ENCODE data around the gene APBA1. TPM values are rescaled to one million over a fixed set of nuclear protein-coding genes. Genes with fewer than 3 reads are reported as not detected.

Gene APBA1
- total and polyA plus RNA-seq, 4 donors = 0.95 to 8.1 (median 2.8) TPM

DNA sequence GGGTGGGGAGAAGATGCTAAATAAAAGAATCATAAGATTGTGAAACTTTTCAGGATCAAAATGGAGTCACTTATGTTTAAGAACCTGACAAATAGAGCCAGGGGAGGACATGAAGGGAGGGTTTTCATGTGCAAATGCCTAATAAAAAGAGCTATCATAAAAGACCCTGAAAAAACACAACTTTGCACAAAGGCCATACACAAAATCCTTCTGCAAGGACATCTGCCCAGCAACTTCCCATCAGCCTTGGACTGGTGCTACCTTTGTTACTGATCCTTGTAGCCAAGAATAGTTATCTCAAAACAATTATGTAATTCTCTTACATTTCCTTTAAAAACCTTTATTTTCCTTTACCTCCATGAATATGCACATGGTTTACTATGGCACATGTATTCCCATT lies 63.0 kb downstream of the APBA1 start:
- Histone ChIP-seq H3K9ac (ENCODE audit: insufficient read depth in 1 of 2, low read length in 2 of 2) (no peak overlapping the region), H3K27ac (ENCODE audit: low read depth in 1 of 2, low read length in 1 of 2) (no peak overlapping the region), H3K4me1 (ENCODE audit: control insufficient read depth in 5 of 5, insufficient read depth in 5 of 5, low read length in 5 of 5) (peaks cover 0 to 2% (median 0%) of the 10 kb centered on the region in 5 donors), H3K9me3 (ENCODE audit: control insufficient read depth in 4 of 4, insufficient read depth in 3 of 4, low read length in 3 of 4) (no peaks in the 10 kb centered on the region), H3K27me3 (ENCODE audit: control insufficient read depth in 3 of 3, insufficient read depth in 3 of 3, low read length in 2 of 3) (no peaks in the 10 kb centered on the region), H3K4me3 (no peak overlapping the region), H3K36me3 (ENCODE audit: control insufficient read depth in 4 of 4, insufficient read depth in 4 of 4, low read length in 4 of 4) (no peaks in the 10 kb centered on the region)
- no peak for ATAC-seq (ENCODE audit: insufficient read depth, low FRiP score)
- DNase-seq = no peak
- TF ChIP-seq, protein P1, sequence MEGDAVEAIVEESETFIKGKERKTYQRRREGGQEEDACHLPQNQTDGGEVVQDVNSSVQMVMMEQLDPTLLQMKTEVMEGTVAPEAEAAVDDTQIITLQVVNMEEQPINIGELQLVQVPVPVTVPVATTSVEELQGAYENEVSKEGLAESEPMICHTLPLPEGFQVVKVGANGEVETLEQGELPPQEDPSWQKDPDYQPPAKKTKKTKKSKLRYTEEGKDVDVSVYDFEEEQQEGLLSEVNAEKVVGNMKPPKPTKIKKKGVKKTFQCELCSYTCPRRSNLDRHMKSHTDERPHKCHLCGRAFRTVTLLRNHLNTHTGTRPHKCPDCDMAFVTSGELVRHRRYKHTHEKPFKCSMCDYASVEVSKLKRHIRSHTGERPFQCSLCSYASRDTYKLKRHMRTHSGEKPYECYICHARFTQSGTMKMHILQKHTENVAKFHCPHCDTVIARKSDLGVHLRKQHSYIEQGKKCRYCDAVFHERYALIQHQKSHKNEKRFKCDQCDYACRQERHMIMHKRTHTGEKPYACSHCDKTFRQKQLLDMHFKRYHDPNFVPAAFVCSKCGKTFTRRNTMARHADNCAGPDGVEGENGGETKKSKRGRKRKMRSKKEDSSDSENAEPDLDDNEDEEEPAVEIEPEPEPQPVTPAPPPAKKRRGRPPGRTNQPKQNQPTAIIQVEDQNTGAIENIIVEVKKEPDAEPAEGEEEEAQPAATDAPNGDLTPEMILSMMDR (IDR thresholded peaks at IDR 0.05; ENCODE audit: control extremely low read depth, extremely low read depth) = no peak

DNA sequence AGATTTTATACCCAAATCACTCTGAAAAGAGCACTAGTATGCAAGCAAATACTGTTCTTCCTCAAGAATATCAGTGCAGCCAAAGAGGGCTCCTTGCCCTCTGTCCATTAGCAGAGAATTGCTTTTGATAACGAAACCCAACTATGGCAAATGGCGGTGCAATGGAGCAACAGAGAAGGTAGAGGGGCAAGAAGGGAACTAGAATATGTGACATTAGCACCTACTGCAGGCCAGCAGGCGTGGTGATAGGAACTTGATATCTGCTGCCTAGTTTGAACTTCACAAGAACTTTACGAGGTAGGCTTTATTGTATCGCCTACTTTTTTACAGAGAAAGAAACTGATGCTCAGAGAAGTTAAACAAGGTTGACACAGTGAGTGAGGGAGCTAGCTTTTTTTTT lies 66.1 kb downstream of the APBA1 start:
- DNase-seq (no peak), ATAC-seq (ENCODE audit: insufficient read depth, low FRiP score) (no peak)
- TF ChIP-seq, protein P1 (IDR thresholded peaks at IDR 0.05; ENCODE audit: control extremely low read depth, extremely low read depth) = no peak
- Histone ChIP-seq H3K9me3 (ENCODE audit: control insufficient read depth in 4 of 4, insufficient read depth in 3 of 4, low read length in 3 of 4) (no peaks in the 10 kb centered on the region), H3K4me1 (ENCODE audit: control insufficient read depth in 5 of 5, insufficient read depth in 5 of 5, low read length in 5 of 5) (peaks cover 0 to 13% (median 3%) of the 10 kb centered on the region in 5 donors), H3K27me3 (ENCODE audit: control insufficient read depth in 3 of 3, insufficient read depth in 3 of 3, low read length in 2 of 3) (no peaks in the 10 kb centered on the region), H3K27ac (ENCODE audit: low read depth in 1 of 2, low read length in 1 of 2) (no peak overlapping the region), H3K9ac (ENCODE audit: insufficient read depth in 1 of 2, low read length in 2 of 2) (no peak overlapping the region), H3K36me3 (ENCODE audit: control insufficient read depth in 4 of 4, insufficient read depth in 4 of 4, low read length in 4 of 4) (no peaks in the 10 kb centered on the region), H3K4me3 (no peak overlapping the region)
- 93 to 95% methylated on average over 5 of the region's 5 CpGs for whole genome bisulfite sequencing, 2 donors

DNA sequence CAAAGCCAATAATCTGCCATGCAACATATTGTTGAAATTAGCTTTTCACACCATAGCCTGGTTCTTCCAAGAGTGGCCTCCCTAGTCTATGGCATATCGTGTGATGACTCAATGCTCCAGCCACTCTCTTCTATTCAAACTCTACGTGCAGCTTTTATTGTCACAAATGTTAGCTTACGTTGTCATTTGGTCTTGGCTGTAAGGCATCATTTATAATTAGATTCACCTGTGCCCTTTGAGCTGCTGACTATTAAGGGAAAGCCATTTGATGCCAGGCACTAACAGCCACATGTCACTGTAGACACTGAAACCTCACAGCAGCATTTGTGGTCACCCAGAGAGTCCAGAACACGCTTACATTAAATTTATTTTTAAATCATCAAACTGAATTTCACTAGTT lies 66.8 kb downstream of the APBA1 start:
- DNase-seq = no peak
- Histone ChIP-seq H3K9me3 (ENCODE audit: control insufficient read depth in 4 of 4, insufficient read depth in 3 of 4, low read length in 3 of 4) (no peaks in the 10 kb centered on the region), H3K27ac (ENCODE audit: low read depth in 1 of 2, low read length in 1 of 2) (no peak overlapping the region), H3K4me3 (no peak overlapping the region), H3K4me1 (ENCODE audit: control insufficient read depth in 5 of 5, insufficient read depth in 5 of 5, low read length in 5 of 5) (peaks cover 0 to 13% (median 3%) of the 10 kb centered on the region in 5 donors), H3K9ac (ENCODE audit: insufficient read depth in 1 of 2, low read length in 2 of 2) (no peak overlapping the region), H3K36me3 (ENCODE audit: control insufficient read depth in 4 of 4, insufficient read depth in 4 of 4, low read length in 4 of 4) (no peaks in the 10 kb centered on the region), H3K27me3 (ENCODE audit: control insufficient read depth in 3 of 3, insufficient read depth in 3 of 3, low read length in 2 of 3) (no peaks in the 10 kb centered on the region)
- ATAC-seq (ENCODE audit: insufficient read depth, low FRiP score) = no peak
- WGBS, 2 donors = 78 to 80% methylated on average over 4 of the region's 4 CpGs
- TF ChIP-seq, protein P1 (IDR thresholded peaks at IDR 0.05; ENCODE audit: control extremely low read depth, extremely low read depth) = no peak

DNA sequence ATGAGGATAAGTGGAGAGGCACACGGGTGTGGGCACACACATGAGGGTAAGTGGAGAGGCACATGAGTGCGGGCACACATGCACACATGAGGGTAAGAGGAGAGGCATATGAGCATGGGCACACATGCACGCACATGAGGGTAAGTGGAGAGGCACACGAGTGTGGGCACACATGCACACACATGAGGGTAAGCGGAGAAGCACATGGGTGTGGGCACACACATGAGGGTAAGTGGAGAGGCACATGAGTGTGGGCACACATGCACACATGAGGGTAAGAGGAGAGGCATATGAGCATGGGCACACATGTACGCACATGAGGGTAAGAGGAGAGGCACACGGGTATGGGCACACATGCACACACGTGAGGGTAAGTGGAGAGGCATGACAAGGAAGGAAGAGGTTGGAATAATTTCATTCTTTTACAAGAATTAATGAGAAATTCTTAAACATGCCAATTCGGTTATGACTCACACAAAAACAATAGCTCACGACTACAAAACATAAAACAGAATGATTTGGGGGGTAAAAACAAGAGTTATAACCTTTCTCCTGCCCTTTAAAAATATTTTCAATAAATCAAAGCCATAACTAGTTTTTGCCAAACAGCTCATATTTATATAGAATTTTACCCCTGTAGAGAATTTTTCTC lies 67.5 kb downstream of the APBA1 start:
- WGBS, 2 donors = 88 to 95% methylated on average over 9 to 10 of the region's 10 CpGs

More for the DNA sequence above, 67.5 kb downstream of the APBA1 start:
- Histone ChIP-seq H3K4me1 (ENCODE audit: control insufficient read depth in 5 of 5, insufficient read depth in 5 of 5, low read length in 5 of 5) (peaks cover 0 to 13% (median 3%) of the 10 kb centered on the region in 5 donors), H3K27ac (ENCODE audit: low read depth in 1 of 2, low read length in 1 of 2) (no peak overlapping the region), H3K9me3 (ENCODE audit: control insufficient read depth in 4 of 4, insufficient read depth in 3 of 4, low read length in 3 of 4) (no peaks in the 10 kb centered on the region), H3K9ac (ENCODE audit: insufficient read depth in 1 of 2, low read length in 2 of 2) (no peak overlapping the region), H3K36me3 (ENCODE audit: control insufficient read depth in 4 of 4, insufficient read depth in 4 of 4, low read length in 4 of 4) (no peaks in the 10 kb centered on the region), H3K4me3 (no peak overlapping the region), H3K27me3 (ENCODE audit: control insufficient read depth in 3 of 3, insufficient read depth in 3 of 3, low read length in 2 of 3) (no peaks in the 10 kb centered on the region)
- DNase-seq (no peak), ATAC-seq (ENCODE audit: insufficient read depth, low FRiP score) (no peak)
- TF ChIP-seq, protein P1 (IDR thresholded peaks at IDR 0.05; ENCODE audit: control extremely low read depth, extremely low read depth) = no peak
